GM13976 (cell line): ENCODE results near the gene TMEM218.

Source experiments
- DNase-seq: peaks from one replicate; pipeline ENCODE4 v3.0.0; 2012; ENCODE audit warnings: low spot score
- in situ Hi-C: fragments of 300-500 bp; cut with MboI; formaldehyde crosslinking; loops from one replicate; pipeline ENCODE4 v1.12.0; 2022; ENCODE audit warnings: low sequenced_read_pairs, mixed read lengths, inconsistent platforms; ENCODE audit not compliant: unreplicated experiment
- TF ChIP-seq, protein P1 (sequence below): IDR thresholded peaks from 2 replicates; pipeline ENCODE4 v1.5.1; 2012; ENCODE audit warnings: borderline replicate concordance, mild to moderate bottlenecking; ENCODE audit not compliant: insufficient read depth; ENCODE audit errors: extremely low read depth, missing control alignments, control extremely low read depth

The TMEM218 gene

DNA sequence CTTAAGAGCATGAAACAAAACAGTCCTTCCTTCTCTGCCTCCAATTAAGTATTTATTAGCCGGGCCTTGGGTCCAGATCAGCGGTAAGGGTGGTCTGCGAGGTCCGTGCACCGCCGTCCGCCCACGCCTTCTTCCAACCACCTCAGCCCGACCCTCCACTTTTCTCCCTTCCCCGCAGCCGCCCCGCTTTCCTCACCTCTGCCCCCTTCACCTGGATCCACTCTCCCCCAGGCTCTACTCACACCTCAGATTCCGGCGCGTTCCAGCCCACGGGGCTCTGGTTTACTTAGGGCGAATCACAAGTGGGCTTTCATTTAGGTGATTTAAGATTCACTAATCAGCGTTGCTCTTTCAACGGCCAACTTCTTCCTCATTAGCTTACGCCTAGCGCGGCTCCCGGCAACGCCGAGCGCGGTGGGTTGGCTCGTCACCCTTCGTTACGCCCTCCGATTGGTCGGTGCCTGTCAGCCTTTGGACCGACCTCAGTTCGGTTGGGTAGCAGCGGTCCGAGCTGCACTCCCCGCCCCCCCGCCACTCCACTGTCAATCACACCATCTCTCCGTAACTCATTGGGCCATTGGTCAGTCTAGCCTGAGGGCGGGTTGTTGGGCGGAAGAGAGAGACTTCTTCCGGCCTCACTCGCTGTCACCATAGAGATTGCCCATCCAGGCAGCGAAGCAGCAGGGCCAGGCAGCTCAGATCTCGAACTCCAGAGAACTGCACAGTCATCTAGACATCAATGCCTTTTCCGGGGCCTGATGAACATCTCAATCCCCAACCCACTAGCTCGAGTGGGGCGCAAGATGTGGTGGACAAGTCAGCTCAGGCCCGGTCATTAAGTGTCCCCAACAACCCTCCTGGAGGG, at the start of gene TMEM218:
TMEM218 (minus strand) TSS at position 284 of the 865 bp plus-strand sequence. CDS start 9,385 bp downstream, outside the sequence.
- in situ Hi-C loops: no loop called here
- DNase-seq: peak; percentile 95
- TF ChIP-seq, protein P1, sequence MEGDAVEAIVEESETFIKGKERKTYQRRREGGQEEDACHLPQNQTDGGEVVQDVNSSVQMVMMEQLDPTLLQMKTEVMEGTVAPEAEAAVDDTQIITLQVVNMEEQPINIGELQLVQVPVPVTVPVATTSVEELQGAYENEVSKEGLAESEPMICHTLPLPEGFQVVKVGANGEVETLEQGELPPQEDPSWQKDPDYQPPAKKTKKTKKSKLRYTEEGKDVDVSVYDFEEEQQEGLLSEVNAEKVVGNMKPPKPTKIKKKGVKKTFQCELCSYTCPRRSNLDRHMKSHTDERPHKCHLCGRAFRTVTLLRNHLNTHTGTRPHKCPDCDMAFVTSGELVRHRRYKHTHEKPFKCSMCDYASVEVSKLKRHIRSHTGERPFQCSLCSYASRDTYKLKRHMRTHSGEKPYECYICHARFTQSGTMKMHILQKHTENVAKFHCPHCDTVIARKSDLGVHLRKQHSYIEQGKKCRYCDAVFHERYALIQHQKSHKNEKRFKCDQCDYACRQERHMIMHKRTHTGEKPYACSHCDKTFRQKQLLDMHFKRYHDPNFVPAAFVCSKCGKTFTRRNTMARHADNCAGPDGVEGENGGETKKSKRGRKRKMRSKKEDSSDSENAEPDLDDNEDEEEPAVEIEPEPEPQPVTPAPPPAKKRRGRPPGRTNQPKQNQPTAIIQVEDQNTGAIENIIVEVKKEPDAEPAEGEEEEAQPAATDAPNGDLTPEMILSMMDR: no peak

DNA sequence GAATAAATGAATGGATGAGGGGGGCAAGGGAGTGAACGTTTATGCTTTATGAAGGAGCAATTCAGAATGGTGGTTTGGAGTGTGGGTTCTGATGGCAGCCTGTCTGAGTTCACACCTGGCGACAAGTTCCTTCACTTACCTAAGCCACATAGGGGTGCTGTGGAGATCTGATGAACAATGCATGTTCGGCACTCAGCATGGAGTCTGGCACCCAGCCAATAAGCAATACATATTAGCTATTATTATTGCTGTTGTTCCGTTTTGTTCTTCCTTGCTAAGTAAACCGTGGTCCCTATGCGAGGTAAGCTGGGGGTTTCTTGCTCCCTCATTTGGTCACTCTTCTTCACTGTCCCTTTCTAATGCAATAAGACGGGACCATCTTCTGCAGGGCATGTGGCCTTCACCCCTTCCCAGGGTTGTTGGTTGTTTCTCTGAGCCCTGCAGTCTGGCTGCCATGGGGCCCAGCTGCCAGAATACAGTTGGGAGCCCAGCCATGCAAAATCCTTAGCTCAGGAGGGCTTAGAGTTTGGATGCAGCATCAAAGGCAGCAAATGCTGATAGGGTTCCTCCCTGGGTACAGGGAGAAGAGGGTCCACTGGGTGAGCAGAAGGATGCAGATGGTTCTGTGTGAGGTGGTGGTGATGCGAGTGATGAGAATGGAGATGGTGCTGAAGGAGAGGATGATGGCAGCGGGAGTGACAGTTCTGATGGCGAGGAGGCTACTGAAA, 46.7 kb upstream of the TMEM218 start:
- TF ChIP-seq, protein P1: no peak
- DNase-seq: no peak
- in situ Hi-C loops: no loop called here

DNA sequence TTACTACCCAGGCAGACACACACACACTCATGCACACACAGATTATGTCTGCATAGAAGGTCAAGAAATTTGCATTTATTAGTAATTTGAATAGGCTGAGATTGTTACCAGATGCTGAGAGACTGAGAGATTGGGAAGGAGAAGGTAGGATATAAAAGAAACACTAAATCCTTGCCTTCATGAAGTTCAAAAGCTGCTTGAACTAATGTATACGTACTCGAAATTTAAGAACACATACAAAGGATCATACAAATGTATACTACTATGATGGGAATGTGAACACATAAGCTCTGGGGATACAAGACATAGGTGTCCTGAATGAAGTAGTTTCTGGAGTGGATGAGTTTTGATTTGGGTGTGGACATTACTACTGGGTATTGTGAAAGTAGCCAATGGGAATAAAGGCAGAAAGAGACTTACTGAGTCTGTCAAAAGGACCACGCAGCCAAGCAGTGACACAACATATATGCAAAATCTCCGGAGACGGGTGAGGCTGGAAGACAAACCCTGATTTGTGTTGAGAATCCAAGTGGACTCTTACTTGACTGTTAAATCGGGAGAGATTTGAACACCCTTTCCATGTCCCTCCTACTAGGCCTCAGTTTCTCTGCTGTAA, 45.8 kb upstream of the TMEM218 start:
- TF ChIP-seq, protein P1: no peak
- in situ Hi-C loops: no loop called here
- no peak for DNase-seq

DNA sequence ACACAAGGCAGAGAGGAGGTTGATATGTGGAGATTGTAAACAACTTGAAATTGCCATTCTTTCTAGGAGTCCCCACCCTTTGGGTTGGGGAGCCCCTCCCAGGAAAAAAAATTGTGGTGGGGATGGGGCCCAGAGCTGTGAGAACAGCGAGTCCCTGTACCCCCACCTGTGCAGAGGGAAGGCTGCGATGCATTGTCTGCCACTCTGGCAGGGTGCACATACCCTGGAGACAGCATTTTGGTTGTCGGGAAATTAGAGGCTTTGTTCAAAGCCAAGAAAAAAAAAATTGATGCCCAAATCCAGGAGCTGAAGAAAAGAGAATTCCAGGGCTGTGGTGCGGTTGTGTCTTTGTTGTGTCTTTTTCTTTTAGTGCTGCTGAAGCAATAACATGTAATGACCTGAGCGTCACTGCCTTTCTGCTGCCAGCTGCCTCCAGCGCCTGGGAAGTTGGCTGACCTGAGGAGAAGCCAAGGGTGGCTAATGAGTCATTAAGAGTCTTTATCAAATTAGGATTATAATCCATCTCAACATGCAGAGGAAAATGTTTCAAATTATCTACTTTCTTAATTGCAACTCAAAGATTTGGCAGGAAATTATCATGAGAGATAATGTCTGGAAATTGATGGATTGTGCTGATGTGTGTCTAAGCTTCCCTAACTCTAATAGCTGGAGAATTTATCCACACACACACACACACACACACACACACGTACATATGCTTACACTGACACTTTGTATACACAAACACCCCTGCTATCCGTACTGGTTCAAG, 45.1 kb upstream of the TMEM218 start:
- TF ChIP-seq, protein P1: no peak
- DNase-seq: no peak
- in situ Hi-C loops: no loop called here

DNA sequence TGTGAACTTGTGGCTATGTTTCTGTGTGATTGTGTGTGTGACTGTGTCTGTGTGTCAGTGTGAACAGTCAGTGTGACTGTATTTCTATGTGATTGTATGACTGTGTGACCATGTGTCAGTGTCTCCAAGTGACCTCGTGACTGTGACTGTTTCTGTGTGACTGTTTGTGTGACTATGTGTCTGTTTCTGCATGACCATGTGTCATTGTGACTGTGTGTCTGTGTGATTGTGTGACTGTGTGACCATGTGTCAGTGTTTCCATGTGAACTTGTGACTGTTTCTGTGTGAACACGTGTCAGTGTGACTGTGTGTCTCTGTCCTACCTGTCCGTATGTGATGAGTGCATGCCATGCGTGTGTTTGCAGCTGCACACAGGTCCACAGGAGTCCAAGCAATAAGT, 44.3 kb upstream of the TMEM218 start:
- in situ Hi-C loops: no loop called here
- TF ChIP-seq, protein P1: no peak
- no peak for DNase-seq

DNA sequence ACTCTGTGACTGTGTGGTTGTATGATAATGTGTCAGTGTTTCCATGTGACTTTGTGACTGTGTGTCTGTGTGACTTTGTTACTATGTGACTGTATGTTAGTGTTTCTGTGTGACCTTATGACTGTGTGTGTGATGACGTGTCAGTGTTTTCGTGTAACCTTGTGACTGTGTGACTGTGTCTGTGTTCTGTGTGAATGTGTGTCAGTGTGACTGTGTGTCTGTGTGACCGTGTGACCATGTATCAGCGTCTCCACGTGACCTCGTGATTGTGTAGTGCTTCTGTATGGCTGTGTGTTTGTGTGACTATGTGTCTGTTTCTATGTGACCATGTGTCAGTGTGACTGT, 43.6 kb upstream of the TMEM218 start:
- TF ChIP-seq, protein P1: no peak

More for the DNA sequence above, 43.6 kb upstream of the TMEM218 start:
- in situ Hi-C loops: no loop called here
- DNase-seq: no peak
